Right atrium auricular region (tissue), 2 donors: ENCODE data around the gene VWA8. TPM values are rescaled to one million over a fixed set of nuclear protein-coding genes. Genes with fewer than 3 reads are reported as not detected.

Source experiments
- DNase-seq: peaks from one replicate; pipeline ENCODE4 v3.0.0-alpha.2; 2019; ENCODE audit warnings: low spot score
- H3K27ac ChIP-seq, 2 donors: fragments of 200-600 bp; sonication (generic); 1 replicate in 1 of 2; 2 replicates in 1 of 2; pipeline ENCODE4 v1.5.1; 2016 to 2019
- H3K27me3 ChIP-seq, 2 donors: fragments of 200-600 bp; sonication (generic); one replicate each; pipeline versions ENCODE4 v1.5.1 to v1.6.0; 2017 to 2019
- H3K36me3 ChIP-seq: fragments of 200-600 bp; sonication (generic); one replicate; pipeline ENCODE4 v1.5.1; 2016
- H3K4me1 ChIP-seq, 2 donors: fragments of 200-600 bp; sonication (generic); one replicate each; pipeline versions ENCODE4 v1.5.1 to v1.6.0; 2017 to 2019
- H3K4me3 ChIP-seq, 2 donors: fragments of 200-600 bp; sonication (generic); 1 replicate in 1 of 2; 2 replicates in 1 of 2; pipeline ENCODE4 v1.5.1; 2017 to 2019; ENCODE audit warnings: mild to moderate bottlenecking in 1 of 2, moderate library complexity in 1 of 2
- H3K9me3 ChIP-seq, 2 donors: fragments of 200-600 bp; sonication (generic); one replicate each; pipeline ENCODE4 v1.5.1; 2019
- total RNA-seq, 2 donors: library from RNA; depleted of rRNA; stranded (reverse); fragments of >200 nt; gene quantifications; one replicate each; pipeline ENCODE4 v1.1.0, GENCODE V29; 2016
- TF ChIP-seq, protein P1 (sequence below), 2 donors: fragments of 200-600 bp; sonication (generic); IDR thresholded peaks; one replicate each; pipeline ENCODE4 v1.5.1; 2019; ENCODE audit warnings: antibody characterized with exemption in 2 of 2

The VWA8 gene
- total RNA-seq, 2 donors from 2014 or later = 25.9 to 32.8 TPM

- H3K36me3 ChIP-seq = no peaks in the 10 kb centered on the region
- H3K27ac ChIP-seq = no peak overlapping the region
- H3K27me3 ChIP-seq = no peaks in the 10 kb centered on the region
- H3K4me1 ChIP-seq = peaks cover 0 to 47% of the 10 kb centered on the region in 2 donors
- no peak for DNase-seq
- H3K4me3 ChIP-seq = no peak overlapping the region
- peaks cover 0 to 14% of the 10 kb centered on the region in 2 donors for H3K9me3 ChIP-seq
- TF ChIP-seq, protein P1, sequence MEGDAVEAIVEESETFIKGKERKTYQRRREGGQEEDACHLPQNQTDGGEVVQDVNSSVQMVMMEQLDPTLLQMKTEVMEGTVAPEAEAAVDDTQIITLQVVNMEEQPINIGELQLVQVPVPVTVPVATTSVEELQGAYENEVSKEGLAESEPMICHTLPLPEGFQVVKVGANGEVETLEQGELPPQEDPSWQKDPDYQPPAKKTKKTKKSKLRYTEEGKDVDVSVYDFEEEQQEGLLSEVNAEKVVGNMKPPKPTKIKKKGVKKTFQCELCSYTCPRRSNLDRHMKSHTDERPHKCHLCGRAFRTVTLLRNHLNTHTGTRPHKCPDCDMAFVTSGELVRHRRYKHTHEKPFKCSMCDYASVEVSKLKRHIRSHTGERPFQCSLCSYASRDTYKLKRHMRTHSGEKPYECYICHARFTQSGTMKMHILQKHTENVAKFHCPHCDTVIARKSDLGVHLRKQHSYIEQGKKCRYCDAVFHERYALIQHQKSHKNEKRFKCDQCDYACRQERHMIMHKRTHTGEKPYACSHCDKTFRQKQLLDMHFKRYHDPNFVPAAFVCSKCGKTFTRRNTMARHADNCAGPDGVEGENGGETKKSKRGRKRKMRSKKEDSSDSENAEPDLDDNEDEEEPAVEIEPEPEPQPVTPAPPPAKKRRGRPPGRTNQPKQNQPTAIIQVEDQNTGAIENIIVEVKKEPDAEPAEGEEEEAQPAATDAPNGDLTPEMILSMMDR (IDR thresholded peaks at IDR 0.05) = no peak
Measured at GRCh38 chr13:41919741-41920487, 41.0 kb downstream of the VWA8 start.

DNA sequence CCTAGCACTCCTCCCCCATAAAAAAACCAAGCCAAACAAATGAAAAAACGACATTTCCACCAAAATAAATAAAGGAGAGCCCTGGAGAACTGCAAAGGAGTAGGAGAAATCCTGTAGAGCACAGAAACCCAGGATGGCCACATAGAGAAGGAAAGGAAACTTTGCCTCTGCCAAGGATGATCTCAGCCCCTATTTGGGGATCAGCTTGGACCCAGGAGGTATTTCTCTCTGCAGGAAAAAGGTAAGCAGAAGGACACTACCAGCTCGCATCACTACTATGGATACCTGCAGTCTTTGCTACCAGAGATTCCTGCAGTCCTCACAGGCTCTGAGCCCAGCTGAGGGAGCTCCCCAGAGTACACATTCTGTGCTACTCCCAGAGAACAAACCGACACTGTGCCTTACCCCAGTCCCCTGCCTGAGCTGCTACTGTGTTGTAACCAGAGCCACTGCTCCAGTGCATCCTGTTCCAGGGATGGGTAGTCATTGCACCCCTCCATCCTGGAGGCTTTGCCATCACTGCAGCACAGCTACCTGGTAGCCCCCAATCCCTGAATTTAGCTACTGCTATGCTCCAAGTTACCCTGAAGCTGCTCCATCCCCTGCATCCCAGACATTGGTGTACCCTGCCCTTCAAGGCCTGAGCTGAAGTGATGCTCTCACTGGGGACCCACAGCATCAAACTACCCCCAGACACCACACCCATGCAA lies 41.7 kb downstream of the VWA8 start:
- DNase-seq = no peak
- Histone ChIP-seq H3K27me3 (no peaks in the 10 kb centered on the region), H3K27ac (no peak overlapping the region), H3K4me1 (peaks cover 0 to 52% of the 10 kb centered on the region in 2 donors), H3K9me3 (peaks cover 0 to 8% of the 10 kb centered on the region in 2 donors), H3K4me3 (no peak overlapping the region), H3K36me3 (no peaks in the 10 kb centered on the region)
- TF ChIP-seq, protein P1 (IDR thresholded peaks at IDR 0.05) = no peak

DNA sequence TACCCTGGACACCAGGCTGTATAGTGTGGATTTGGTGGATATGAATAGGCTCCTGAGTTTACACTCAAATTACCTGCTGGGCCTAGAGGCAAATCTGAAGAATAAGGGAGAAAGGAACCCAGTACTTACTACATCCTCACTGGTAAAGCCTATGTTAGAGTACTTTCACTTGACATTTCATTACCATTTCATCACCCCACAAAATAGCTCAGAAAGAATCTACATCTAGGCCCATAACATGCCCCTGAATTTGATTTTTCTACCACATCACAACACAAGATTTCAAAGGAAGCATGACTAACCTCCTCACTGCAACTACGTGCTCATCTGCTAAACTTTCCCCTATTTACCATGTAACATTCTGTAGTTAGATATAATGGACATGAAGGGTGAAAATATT lies 43.3 kb downstream of the VWA8 start:
- H3K36me3 ChIP-seq = no peaks in the 10 kb centered on the region
- H3K4me3 ChIP-seq = no peak overlapping the region
- peaks cover 0 to 57% of the 10 kb centered on the region in 2 donors for H3K4me1 ChIP-seq
- no peaks in the 10 kb centered on the region for H3K27me3 ChIP-seq
- no peak for DNase-seq
- TF ChIP-seq, protein P1 (IDR thresholded peaks at IDR 0.05) = no peak
- no peaks in the 10 kb centered on the region for H3K9me3 ChIP-seq
- H3K27ac ChIP-seq = peak overlapping the region in 1 of 2 donors; percentile 2

- no peaks in the 10 kb centered on the region for H3K27me3 ChIP-seq
- peak overlapping the region; percentile 2 to 12 for H3K27ac ChIP-seq
- H3K4me1 ChIP-seq = peaks cover 0 to 57% of the 10 kb centered on the region in 2 donors
- no peaks in the 10 kb centered on the region for H3K9me3 ChIP-seq
- H3K4me3 ChIP-seq = no peak overlapping the region
- DNase-seq = no peak
- TF ChIP-seq, protein P1 (IDR thresholded peaks at IDR 0.05) = no peak
- no peaks in the 10 kb centered on the region for H3K36me3 ChIP-seq
Measured at GRCh38 chr13:41916173-41916954, 44.5 kb downstream of the VWA8 start.

- Histone ChIP-seq H3K9me3 (no peaks in the 10 kb centered on the region), H3K27ac (peak overlapping the region; percentile 8 to 26), H3K36me3 (no peaks in the 10 kb centered on the region), H3K4me1 (peaks cover 0 to 57% of the 10 kb centered on the region in 2 donors), H3K4me3 (no peak overlapping the region), H3K27me3 (no peaks in the 10 kb centered on the region)
- TF ChIP-seq, protein P1 (IDR thresholded peaks at IDR 0.05) = no peak
- no peak for DNase-seq
Measured at GRCh38 chr13:41915081-41915480, 45.8 kb downstream of the VWA8 start.
